Inflammatory macrophage treated with lipopolysaccharide for 4 hours (primary cell): ENCODE measurements around the gene PLRG1.
"Not testable (repeated sequence)": the region's sequence is repeated elsewhere in the genome, so short reads cannot be mapped to it uniquely, and the experiment has no call there.

ENCODE experiments used
- DNase-seq: peaks from one replicate; pipeline ENCODE4 v3.0.0-alpha.2; 2020

The PLRG1 gene

DNA sequence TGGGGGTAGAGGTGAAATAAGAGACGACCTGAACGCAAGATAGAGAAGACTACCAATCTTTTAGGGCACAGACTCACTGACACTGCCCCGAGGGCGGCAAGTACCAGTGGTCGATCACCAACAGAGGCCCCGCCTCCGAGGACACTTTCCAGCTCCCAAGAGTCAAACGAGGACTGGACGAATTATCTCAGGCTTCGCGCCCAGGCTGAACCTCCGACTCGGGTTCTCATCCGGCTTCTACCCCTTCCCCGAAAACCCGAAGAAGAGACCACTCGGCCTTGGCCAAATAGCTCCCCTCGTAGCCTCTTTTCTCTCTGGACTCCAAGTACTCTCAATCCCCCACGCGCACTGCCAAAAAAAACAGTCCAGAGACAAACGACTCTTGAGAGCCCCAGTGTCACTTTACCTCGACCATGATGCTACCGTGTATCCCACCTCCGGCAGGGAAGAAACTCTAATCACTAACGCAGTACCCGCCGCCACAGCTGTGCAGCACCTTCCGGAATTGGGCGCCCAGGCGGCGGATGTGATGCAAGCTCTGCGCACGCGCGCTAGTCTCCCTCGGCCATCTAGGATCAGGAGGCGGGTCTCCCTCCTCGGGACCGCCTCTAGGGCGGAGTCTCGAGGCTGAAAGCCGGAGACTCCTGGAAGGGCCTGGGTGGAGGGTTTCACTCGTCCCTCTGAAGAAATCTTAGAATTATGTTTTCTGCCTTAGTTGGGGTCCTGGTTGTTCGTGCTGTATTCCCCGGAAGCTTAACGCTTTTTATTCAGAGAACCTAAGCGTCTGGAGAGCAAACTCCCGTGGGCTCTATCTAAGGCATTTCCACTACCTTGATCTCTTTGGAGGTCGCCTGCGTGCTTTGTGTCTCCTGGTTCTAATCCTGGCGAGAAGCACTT lies at the start of gene PLRG1:
TSS of gene PLRG1 (minus strand) at position 507 of the 897 bp plus-strand sequence. CDS start at position 415, 92 bp downstream.
- DNase-seq = peak; percentile 97

DNA sequence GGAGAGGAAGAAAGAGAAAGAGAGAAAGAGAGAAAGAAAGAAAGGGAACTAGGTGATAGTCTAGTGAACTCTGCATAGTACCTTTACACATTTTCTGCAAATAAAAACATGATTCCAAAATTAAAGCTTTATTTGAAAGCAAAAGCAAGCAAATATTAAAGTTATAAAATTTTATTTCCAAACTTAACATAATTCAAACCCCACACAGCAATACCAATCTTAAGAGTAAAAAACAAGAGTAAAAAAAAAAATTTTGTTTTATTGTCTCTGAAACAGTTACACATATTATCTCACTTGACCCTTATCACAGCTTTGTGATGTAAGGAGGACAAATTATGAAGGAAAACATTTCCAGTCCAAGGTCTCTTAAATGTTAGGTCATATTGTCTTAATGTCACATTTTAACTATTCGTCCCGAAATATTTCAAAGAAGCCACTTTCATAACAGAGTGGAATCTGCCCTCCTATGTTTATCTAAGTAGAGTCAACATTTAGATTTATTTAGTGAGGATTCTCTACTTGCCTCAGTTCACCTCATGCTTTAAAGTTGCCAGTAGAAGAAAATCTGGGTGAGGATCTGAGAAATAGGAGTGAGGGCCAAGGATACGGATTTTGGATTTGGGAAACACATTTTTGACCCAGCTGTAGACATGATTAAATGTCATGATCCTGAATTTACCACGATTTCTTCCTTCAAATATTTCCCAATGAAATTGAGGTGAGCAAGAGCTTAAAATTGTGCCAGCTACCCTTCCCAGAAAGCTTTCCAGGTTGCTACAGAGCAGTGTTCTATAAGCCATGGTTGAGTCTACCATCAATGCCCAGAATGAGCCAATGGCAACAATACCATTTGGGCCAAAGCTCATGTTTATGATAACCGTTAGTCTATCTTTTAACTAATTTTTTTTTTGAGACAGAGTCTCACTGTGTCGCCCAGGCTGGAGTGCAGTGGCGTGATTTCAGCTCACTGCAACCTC lies 47.9 kb upstream of the PLRG1 start:
- DNase-seq = no peak

DNA sequence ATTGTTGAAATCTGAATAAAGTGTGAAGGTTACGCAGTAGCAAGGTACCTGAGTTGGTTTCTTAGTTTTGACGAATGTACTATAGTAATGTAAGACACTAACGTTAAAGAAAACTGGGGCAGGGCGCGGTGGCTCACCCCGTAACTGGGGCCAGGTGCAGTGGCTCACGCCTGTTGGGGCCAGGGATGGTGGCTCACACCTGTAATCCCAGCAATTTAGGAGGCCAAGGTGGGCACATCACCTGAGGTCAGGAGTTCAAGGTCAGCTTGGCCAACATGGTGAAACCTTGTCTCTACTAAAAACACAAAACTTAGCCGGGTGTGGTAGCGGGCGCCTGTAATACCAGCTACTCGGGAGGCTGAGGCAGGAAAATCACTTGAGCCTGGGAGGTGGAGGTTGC lies 47.1 kb upstream of the PLRG1 start:
- not testable (repeated sequence) for DNase-seq

DNA sequence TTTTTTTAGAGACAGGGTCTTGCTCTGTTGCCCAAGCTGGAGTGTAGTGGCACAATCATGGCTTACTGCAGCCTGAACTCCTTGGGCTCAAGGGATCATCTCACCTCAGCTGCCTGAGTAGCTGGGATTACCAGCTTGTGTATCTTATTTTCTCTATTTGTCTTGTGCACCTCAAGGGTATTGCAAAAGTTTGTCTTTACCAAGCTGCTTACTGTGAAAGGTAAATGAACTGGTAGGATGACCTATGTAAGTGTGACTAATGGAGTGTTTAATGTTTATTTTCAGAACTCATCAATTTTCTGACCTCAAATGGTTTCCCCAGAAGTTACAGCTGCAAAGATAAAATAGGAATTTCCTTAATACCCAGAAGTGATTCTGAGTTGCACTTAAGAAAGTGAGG lies 45.6 kb upstream of the PLRG1 start:
- DNase-seq = no peak

DNA sequence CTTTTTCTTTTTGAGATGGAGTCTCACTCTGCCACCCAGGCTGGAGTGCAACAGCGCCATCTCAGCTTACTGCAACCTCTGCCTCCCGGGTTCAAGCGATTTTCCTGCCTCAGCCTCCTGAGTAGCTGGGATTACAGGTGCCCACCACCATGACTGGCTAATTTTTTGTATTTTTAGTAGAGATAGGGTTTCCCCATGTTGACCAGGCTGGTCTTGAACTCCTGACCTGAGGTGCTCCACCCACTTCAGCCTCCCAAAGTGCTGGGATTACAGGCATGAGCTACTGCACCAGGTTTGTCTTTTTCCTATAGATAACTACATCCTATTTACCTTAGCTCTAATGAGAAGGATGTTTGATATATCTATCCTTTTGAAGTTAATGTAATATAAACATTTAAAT lies 44.1 kb upstream of the PLRG1 start:
- not testable (repeated sequence) for DNase-seq

DNA sequence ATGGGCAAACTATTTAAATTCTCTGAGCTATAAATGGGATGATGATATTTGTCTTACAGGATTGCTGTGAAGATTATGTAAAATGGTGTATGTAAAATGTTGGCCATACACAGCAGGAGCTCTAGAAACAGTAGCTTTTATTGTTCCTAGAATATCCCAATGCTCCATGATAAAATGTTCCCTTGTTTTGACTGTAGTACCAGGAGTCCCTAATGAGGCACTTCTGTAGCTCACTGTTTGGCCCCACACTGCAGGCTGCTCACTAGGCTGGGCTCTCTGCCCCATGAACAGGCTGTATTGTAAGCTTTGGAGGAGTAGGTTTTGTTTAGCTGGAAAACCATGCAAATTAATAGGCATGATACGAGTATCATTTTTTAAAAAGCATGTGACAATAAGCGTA lies 43.7 kb upstream of the PLRG1 start:
- DNase-seq = no peak

DNA sequence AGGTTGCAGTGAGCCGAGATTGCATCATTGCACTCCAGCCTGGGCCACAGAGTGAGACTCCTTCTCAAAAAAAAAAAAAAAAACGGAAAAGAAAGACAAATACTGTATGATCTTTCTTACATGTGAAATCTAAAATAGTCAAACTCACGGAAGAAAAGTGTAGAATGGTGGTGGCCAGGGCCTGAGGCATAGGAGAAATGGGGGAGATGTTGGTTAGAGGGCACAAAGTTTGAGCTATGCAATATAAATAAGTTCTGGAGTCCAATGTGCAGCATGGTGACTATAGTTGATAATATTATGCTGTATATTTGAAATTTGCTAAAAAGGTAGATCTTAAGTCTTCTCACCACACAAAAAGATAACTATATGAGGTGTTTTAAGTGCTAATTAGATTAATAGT lies 41.7 kb upstream of the PLRG1 start:
- DNase-seq = no peak

DNA sequence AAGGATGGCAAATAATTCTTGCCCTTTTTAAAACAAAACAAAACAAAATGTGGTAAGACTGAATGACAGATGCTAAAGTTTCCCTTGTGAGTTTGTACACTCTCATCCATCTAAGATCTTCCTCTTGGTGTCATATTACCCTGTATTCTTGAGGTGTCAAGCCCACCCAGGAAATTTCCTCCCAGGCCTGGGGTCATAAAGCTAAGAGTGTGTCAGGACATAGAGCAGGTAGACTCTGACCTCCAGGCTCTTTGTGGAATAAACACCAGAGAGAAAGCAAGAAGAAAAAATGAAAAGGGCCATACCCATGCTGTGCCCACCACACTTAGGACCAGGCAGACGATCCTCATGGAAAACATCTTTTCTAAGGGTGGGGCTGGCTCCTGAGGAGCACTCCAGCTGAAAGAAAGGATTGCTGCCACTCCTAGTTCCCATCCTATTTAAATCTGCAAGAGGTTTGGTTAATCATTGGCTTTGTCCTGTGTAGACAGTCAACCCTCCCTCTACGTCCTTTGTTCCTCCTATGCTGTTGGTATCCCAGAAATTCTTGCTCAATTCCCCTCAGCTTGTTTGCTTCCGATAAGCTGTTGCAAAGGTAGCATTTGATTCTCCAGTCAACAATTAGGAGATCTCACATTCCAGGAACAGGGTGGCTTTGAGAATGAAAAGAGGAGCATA lies 40.3 kb upstream of the PLRG1 start, which contains the start of gene FGA:
TSS of gene FGA (minus strand) at position 414 of the 678 bp plus-strand sequence. CDS start at position 359, 55 bp downstream.
- no peak for DNase-seq

DNA sequence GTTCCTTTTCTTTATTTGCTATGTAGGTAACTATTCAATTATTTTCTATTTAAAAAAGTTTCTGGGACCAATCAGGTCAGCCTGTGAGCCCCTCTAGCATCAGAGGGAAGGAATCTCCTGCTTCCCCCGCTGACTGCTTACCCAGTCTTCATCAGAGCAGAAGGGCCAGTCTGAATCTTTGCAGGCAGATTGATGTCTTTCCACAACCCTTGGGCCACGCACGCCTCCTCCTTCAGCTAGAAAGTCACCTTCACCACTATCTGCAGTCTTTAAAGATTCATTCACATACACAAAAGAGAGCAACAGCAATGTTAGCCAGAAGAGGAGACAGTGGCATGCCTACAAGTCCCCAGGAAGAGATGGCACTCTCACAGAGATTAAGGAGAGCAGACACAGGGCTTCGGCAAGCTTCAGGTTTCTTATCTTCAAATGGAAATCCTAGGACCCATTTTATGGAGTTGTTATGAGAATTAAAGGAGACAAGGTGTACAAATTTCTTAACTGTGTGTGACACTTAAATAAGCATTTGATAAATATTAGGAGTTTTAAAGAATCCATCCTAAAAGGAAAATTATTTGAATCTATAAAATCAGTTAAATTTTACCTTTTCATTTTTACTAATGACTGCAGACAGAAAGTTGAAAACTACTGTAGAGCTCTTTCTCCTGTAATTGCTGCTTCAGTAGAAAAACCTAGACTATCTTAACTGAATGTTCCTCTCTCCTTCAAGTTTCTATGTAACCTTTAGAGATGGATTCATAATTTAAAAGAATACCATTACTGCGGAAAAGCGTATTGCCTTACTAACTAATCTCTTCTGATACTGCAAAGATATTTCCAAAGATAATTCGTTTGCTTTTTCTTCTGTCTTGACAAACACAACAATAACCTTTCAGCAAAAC lies 39.3 kb upstream of the PLRG1 start:
- no peak for DNase-seq

DNA sequence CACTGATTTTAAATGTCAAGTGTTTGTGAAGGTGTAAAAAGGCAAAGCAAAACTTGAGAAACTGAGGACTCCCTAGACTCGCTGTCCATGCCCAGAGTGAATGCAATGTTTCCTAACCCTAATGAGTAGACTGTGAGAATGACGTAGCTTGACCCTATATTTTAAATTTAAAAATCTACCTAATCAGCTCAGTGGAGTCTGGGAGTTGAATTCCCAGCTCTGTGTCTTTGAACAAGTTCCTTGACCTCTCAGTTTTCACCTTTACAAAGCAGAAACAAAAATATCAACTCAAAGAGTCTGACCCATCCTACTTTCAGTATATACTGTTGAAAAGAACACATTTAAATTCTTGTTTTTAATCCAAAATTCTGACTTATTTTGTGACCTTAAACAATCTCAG lies 38.0 kb upstream of the PLRG1 start:
- no peak for DNase-seq

DNA sequence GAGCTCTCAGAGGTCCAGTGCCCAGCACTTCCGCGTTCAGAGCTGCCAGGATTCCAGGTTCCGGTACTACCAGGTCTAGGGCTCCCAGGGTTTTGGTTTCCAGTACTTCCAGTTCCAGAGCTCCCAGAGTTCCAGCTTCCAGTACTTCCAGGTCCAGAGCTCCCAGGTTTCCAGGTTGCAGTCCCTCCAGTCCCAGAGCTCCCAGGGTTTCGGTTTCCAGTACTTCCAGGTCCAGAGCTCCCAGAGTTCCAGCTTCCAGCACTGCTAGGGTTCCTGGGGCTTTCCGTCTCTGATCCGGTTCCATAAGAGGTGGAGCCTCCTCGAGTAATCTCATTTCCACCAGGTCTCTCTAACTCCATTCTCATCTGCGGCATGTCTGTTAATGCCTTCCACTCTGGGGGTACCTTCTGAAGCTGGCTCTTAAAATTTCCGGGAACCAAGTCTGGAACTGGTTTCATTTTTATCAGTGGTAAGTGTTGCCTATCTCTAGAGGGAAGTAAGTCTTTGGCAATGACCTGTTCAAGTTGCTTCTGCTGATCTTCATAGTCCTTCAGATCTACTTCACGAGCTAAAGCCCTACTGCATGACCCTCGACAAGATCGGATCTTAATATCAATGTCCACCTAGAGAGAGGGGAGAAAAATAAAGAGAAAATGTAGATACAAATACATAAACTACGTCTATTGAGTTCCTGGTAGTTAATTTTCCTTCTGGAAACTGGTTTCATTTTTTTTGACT lies 36.3 kb upstream of the PLRG1 start:
- DNase-seq = no peak

DNA sequence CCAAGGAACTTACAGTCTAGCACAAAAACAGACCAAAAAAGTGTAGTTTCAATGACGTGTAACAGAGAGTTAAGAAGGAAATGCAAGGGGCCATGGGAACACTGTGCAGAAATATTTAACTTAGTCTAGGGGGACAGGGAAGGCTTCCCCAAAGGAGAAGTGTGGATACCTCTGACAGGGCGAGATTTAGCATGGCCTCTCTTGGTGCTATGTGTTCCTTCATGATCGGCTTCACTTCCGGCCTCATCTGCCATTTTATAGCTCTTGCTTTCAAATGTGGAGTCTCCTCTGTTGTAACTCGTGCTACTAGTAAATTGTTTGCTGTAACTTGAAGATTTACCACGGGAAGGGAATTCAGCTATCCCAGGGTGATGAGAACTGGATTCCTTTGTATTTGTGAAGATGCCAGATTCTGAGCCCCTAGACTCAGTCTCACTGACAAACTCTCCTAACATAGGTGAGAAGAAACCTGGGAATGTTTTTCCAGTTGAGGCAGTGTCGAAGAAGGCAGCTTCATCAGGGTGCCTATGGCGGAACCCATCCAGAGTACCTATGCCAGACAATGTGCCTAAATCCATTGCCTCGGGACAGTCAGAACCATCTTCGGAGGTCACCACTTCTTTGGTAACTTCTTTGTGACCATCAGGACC lies 35.3 kb upstream of the PLRG1 start:
- DNase-seq = no peak

DNA sequence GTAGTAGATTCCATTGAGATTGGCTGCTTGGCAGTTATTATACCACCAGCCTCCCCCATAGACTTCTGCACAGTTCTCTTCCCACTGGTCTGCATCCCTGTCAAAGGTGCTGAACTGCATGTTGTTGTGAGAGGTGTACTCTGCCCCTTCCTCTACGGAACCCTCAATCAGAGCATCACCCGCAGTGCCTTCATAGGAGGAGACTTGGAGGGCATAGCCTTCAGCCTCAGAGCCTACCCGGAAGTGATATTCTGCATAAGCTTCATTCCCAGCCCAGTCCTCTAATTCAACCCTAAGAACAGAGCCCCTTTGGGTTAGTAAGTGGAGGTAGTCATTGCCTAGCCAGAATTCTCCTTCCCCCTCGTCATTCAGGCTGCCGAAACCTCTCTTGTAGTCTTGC lies 34.1 kb upstream of the PLRG1 start:
- no peak for DNase-seq

DNA sequence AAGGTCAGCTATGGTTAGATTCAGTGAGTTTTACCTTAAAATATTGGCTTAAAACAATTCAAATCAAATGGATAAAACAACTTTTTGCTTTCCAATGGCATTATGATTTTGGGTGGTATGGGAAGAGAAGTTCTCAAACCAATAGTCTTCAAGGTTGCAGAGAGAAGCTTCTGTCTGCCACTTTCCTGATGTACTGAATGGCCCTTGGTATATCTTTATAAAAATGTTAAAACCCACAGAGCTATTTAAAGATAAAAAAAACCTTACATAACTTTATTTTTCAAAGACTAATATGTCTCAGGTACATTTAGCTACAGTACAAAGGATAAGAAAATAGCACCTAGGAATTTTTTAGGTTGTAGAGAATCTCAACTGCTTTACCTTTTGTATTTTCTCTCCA lies 33.5 kb upstream of the PLRG1 start:
- DNase-seq = no peak

DNA sequence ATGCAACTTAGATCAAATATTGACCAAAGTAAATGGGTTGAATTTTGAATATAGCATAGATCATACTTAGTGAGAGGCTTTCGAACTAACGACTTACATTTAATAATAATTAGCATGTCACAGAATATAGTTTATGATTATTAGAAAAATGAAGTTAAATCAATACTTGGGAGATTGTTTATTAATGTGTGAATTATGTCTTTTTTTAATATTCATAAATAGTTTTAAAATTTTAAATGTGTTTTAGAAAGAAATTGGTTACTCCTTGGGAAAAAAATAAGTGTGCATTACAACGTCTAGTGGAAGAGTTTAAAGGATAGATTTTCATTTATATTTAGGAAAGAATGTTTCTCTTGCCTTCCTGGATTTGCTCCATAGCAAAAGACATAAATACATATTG lies 33.0 kb upstream of the PLRG1 start:
- no peak for DNase-seq

DNA sequence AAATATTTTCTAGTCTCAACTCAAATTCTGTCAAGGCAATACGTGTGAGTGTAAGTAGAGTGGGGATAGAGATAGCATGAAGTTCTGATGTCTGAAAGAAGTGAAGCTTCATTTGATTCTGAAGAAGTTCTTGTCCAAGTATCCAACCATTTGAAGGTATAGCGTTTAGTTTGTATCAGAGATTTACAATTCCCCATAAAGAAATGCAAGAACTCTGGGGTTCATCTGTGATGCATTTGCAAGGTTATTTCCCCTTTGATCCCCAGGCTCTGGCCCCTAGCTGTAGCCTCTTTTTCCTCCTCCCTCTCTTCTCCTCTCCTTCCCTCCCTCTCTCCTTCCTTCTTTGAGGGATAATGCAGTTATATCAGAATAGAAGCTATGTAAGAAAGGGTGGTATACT lies 32.5 kb upstream of the PLRG1 start:
- DNase-seq = no peak

DNA sequence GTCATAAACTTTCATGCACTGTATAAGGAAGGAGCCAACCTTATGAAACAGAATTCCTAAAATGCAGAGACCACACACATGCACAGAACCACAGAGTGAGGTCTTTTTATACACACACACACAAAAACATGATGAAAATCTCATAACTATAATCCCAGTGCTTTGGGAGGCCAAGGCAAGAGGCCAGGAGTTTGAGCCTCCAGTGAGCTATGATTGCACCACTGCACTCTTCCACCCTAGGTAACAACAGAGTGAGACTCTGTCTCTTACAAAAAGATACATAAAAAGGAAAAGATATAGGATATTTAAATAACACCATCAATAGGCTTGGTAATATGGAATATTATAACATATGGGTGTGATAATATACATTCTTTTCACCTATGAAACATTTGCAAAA lies 29.7 kb upstream of the PLRG1 start:
- DNase-seq = no peak

DNA sequence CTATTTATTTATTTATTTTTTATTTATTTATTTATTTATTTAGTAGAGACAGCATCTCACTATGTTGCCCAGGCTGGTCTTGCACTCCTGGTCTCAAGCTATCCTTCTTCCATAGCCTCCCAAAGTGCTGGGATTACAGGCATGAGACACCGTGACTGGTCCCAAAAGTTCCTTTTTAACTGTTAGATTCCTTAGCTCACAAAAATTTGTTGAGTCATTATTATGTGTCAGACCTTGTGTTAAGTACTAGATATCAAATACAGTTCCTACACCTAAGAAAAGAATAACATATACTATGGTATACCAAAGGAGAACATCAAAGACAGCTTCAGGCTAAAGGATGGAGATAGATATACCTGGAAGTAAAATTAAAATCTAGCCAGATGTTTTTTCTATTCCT lies 28.7 kb upstream of the PLRG1 start:
- DNase-seq = no peak

DNA sequence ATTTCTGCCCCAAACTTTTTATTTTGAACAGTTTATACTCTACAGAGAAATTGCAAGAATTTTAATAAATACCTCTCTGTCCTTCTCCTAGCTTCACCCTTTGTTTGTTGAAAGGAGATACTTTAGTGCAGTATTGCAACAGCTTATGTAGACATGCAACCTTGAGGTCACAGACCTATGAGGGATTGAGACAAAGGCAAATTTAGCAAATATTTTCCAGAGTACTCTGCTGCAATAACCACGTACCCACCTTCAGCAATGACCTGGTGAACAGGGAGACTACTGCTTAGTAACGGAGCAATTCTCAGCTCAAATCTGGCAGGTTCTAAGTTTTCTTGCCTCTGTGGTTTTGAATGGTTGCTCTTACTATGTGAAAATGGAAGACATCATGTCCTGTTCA lies 27.1 kb upstream of the PLRG1 start:
- DNase-seq = no peak

DNA sequence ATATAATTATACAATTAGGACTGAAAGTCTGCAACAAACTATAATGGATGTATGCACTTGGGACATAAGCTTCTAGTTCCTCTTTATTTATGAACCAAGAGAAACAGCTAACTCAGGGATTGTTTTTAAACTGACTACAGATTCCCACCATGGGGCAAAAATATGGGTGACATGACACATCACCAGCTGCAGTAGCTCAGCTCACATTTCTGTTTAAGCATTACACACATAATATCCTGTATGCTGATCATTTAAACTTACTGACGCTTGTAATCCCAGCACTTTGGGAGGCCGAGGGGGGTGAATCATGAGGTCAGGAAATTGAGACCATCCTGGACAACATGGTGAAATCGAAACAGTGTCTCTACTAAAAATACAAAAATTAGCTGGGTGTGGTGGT lies 24.1 kb upstream of the PLRG1 start:
- no peak for DNase-seq
